ENCODE data around the gene ATP8A2.

GRCh38 chr13:25847145-25847544 is 475.4 kb downstream of the ATP8A2 start:
- TF ChIP-seq EP300 (conservative IDR thresholded peaks at IDR 0.05; ENCODE audit: poor library complexity, severe bottlenecking) (no peak), CTCF (IDR thresholded peaks at IDR 0.05; ENCODE audit: poor library complexity, severe bottlenecking) (no peak), RAD21 (conservative IDR thresholded peaks at IDR 0.05) (no peak), REST (IDR thresholded peaks at IDR 0.05; ENCODE audit: borderline replicate concordance) (no peak), TAF1 (IDR thresholded peaks at IDR 0.05; ENCODE audit: low read depth) (no peak), POLR2AphosphoS5 (IDR thresholded peaks at IDR 0.05) (no peak), EZH2 (IDR thresholded peaks at IDR 0.05; ENCODE audit: borderline replicate concordance, insufficient read depth, low read length, poor library complexity, severe bottlenecking) (no peak)
